Measurements from ENCODE around the gene SUCLA2. TPM values are rescaled to one million over a fixed set of nuclear protein-coding genes. Genes with fewer than 3 reads are reported as not detected.

The SUCLA2 gene
- total RNA-seq: 10 to 100 TPM; 37.2 to 91.6 (median 68.7) TPM

- no peak for TF ChIP-seq CTCF (IDR thresholded peaks at IDR 0.05)
- DNase-seq (ENCODE audit: low spot score): peak; percentile 66
- peak; percentile 100 for ATAC-seq (ENCODE audit: low FRiP score)
These were observed at the start of gene SUCLA2 for GRCh38 chr13:48001114-48001881. TSS of gene SUCLA2 (minus strand) at chr13:48001273. CDS start at chr13:48001269, 4 bp downstream.

GRCh38 chr13:48050550-48050949 is 49.5 kb upstream of the SUCLA2 start:
- DNase-seq (ENCODE audit: low spot score): no peak
- no peak for ATAC-seq (ENCODE audit: low FRiP score)
- TF ChIP-seq CTCF (IDR thresholded peaks at IDR 0.05): no peak

- TF ChIP-seq CTCF (IDR thresholded peaks at IDR 0.05): no peak
- no peak for DNase-seq (ENCODE audit: low spot score)
- no peak for ATAC-seq (ENCODE audit: low FRiP score)
These were observed 42.9 kb upstream of the SUCLA2 start for GRCh38 chr13:48043789-48044503.

- ATAC-seq (ENCODE audit: low FRiP score) (no peak), DNase-seq (ENCODE audit: low spot score) (no peak)
- TF ChIP-seq CTCF (IDR thresholded peaks at IDR 0.05): no peak
These were observed 41.8 kb upstream of the SUCLA2 start for GRCh38 chr13:48042894-48043293.

- DNase-seq (ENCODE audit: low spot score) (no peak), ATAC-seq (ENCODE audit: low FRiP score) (no peak)
- no peak for TF ChIP-seq CTCF (IDR thresholded peaks at IDR 0.05)
These were observed 39.8 kb upstream of the SUCLA2 start for GRCh38 chr13:48040896-48041295.

- DNase-seq (ENCODE audit: low spot score) (no peak), ATAC-seq (ENCODE audit: low FRiP score) (no peak)
- TF ChIP-seq CTCF (IDR thresholded peaks at IDR 0.05): no peak
These were observed 39.0 kb upstream of the SUCLA2 start for GRCh38 chr13:48040049-48040448.

Measured in omental fat pad (tissue), 4 donors.